ENCODE data around the gene DUT.

- TF ChIP-seq CTCF (IDR thresholded peaks at IDR 0.05 in 2 of 3, conservative IDR thresholded peaks at IDR 0.05 in 1 of 3; ENCODE audit: borderline replicate concordance in 1 of 3, insufficient read depth in 1 of 3, low read depth in 2 of 3, low read length in 2 of 3): no peak
- TF ChIP-seq EZH2 (IDR thresholded peaks at IDR 0.05): no peak
- no peak for TF ChIP-seq SP1 (IDR thresholded peaks at IDR 0.05; ENCODE audit: low read depth)
- TF ChIP-seq POLR2A (IDR thresholded peaks at IDR 0.05; ENCODE audit: borderline replicate concordance, extremely low read depth, insufficient read depth, insufficient read length): no peak
- no peak for TF ChIP-seq ZBTB33 (IDR thresholded peaks at IDR 0.05; ENCODE audit: extremely low read depth, insufficient replicate concordance, low read length)
- TF ChIP-seq MAX (IDR thresholded peaks at IDR 0.05): no peak
- TF ChIP-seq POLR2AphosphoS5 (IDR thresholded peaks at IDR 0.05; ENCODE audit: low read depth, low read length): no peak
- no peak for TF ChIP-seq YY1 (IDR thresholded peaks at IDR 0.05; ENCODE audit: extremely low read depth, insufficient replicate concordance, low read depth, low read length)
- TF ChIP-seq TCF7L2 (IDR thresholded peaks at IDR 0.05; ENCODE audit: borderline replicate concordance, extremely low read depth, insufficient read depth, insufficient read length): no peak
- TF ChIP-seq EGR1 (IDR thresholded peaks at IDR 0.05; ENCODE audit: low read depth): no peak
Measured at GRCh38 chr15:48282216-48282615, 49.0 kb upstream of the DUT start.
